ENCODE data around the gene APOM. TPM values are rescaled to one million over a fixed set of nuclear protein-coding genes. Genes with fewer than 3 reads are reported as not detected.

Gene APOM
- total RNA-seq, 2 experiments from 2014 or later: 3.9 to 4.5 TPM

GRCh38 chr6:31634131-31634530 lies 21.6 kb upstream of the APOM start:
- CTCF ChIA-PET: interaction anchor here (1.0 to 1.5 kb wide), 2 partner anchors 17 to 83 kb away, joined by 3 to 4 read pairs; no protein-coding TSS in a partner anchor
- H3K9me3 Mint-ChIP-seq: no peaks in the 10 kb centered on the region
- peaks cover 63% of the 10 kb centered on the region for H3K36me3 Mint-ChIP-seq (ENCODE audit: low read depth)
- H3K27me3 Mint-ChIP-seq: no peaks in the 10 kb centered on the region
- POLR2A ChIA-PET: interaction anchor here (1.2 kb wide), 1 partner anchor 29 kb away, joined by 4 read pairs; no protein-coding TSS in a partner anchor
- H3K4me3 Mint-ChIP-seq: no peak overlapping the region
- no peak for DNase-seq
- peaks cover 1% of the 10 kb centered on the region for H3K4me1 Mint-ChIP-seq
- H3K27ac Mint-ChIP-seq: no peak overlapping the region

GRCh38 chr6:31634969-31635575 lies 20.6 kb upstream of the APOM start:
- no peak overlapping the region for H3K27ac Mint-ChIP-seq
- DNase-seq: no peak
- H3K9me3 Mint-ChIP-seq: no peaks in the 10 kb centered on the region

GRCh38 chr6:31636698-31637596 lies 18.7 kb upstream of the APOM start:
- Mint-ChIP-seq H3K9me3 (no peaks in the 10 kb centered on the region), H3K27me3 (no peaks in the 10 kb centered on the region), H3K36me3 (ENCODE audit: low read depth) (peaks cover 61% of the 10 kb centered on the region), H3K27ac (peak overlapping the region; percentile 62), H3K4me1 (peaks cover 4% of the 10 kb centered on the region), H3K4me3 (no peak overlapping the region)
- POLR2A ChIA-PET: no interaction called here
- DNase-seq: no peak
- CTCF ChIA-PET: interaction anchor here (0.6 to 1.5 kb wide), 4 partner anchors 11 to 17 kb away, joined by 3 to 6 read pairs (median 5); no protein-coding TSS in a partner anchor

More at GRCh38 chr6:31634969-31635575, 20.6 kb upstream of the APOM start:
- ChIA-PET CTCF (interaction anchor here (0.5 to 1.5 kb wide), 5 partner anchors 13 to 161 kb away, joined by 3 to 6 read pairs (median 3); no protein-coding TSS in a partner anchor), POLR2A (interaction anchor here (1.2 kb wide), 1 partner anchor 28 kb away, joined by 4 read pairs; no protein-coding TSS in a partner anchor)
- Mint-ChIP-seq H3K36me3 (ENCODE audit: low read depth) (peaks cover 60% of the 10 kb centered on the region), H3K4me1 (peaks cover 4% of the 10 kb centered on the region), H3K4me3 (no peak overlapping the region), H3K27me3 (no peaks in the 10 kb centered on the region)

GRCh38 chr6:31639043-31639442 lies 16.7 kb upstream of the APOM start:
- POLR2A ChIA-PET: no interaction called here
- H3K4me3 Mint-ChIP-seq: no peak overlapping the region
- H3K27me3 Mint-ChIP-seq: no peaks in the 10 kb centered on the region
- peaks cover 54% of the 10 kb centered on the region for H3K36me3 Mint-ChIP-seq (ENCODE audit: low read depth)
- H3K9me3 Mint-ChIP-seq: no peaks in the 10 kb centered on the region
- no peak for DNase-seq
- peaks cover 4% of the 10 kb centered on the region for H3K4me1 Mint-ChIP-seq
- CTCF ChIA-PET: interaction anchor here (1.0 to 1.2 kb wide), 3 partner anchors 9 to 59 kb away, joined by 3 read pairs; no protein-coding TSS in a partner anchor
- H3K27ac Mint-ChIP-seq: no peak overlapping the region

- CTCF ChIA-PET: interaction anchor here (0.7 to 1.2 kb wide), 3 partner anchors 14 to 241 kb away, joined by 3 read pairs; no protein-coding TSS in a partner anchor
- no peaks in the 10 kb centered on the region for H3K9me3 Mint-ChIP-seq
- peaks cover 4% of the 10 kb centered on the region for H3K4me1 Mint-ChIP-seq
- peaks cover 51% of the 10 kb centered on the region for H3K36me3 Mint-ChIP-seq (ENCODE audit: low read depth)
- no peak overlapping the region for H3K4me3 Mint-ChIP-seq
- POLR2A ChIA-PET: no interaction called here
- no peak overlapping the region for H3K27ac Mint-ChIP-seq
- no peak for DNase-seq
- H3K27me3 Mint-ChIP-seq: no peaks in the 10 kb centered on the region
Measured at GRCh38 chr6:31639449-31639861, 16.2 kb upstream of the APOM start.

- peak overlapping the region; percentile 67 for H3K27ac Mint-ChIP-seq
- H3K9me3 Mint-ChIP-seq: no peaks in the 10 kb centered on the region
- peaks cover 54% of the 10 kb centered on the region for H3K36me3 Mint-ChIP-seq (ENCODE audit: low read depth)
- H3K27me3 Mint-ChIP-seq: no peaks in the 10 kb centered on the region
- CTCF ChIA-PET: interaction anchor here (0.6 to 1.0 kb wide), 2 partner anchors 12 to 18 kb away, joined by 3 read pairs; no protein-coding TSS in a partner anchor
- peaks cover 5% of the 10 kb centered on the region for H3K4me1 Mint-ChIP-seq
- POLR2A ChIA-PET: no interaction called here
- H3K4me3 Mint-ChIP-seq: no peak overlapping the region
- no peak for DNase-seq
Measured at GRCh38 chr6:31640612-31641011, 15.1 kb upstream of the APOM start.

- peaks cover 52% of the 10 kb centered on the region for H3K36me3 Mint-ChIP-seq (ENCODE audit: low read depth)
- peaks cover 4% of the 10 kb centered on the region for H3K4me1 Mint-ChIP-seq
- H3K9me3 Mint-ChIP-seq: no peaks in the 10 kb centered on the region
- H3K27me3 Mint-ChIP-seq: no peaks in the 10 kb centered on the region
- CTCF ChIA-PET: interaction anchor here (1.5 kb wide), 1 partner anchor 16 kb away, joined by 4 read pairs; no protein-coding TSS in a partner anchor
- H3K27ac Mint-ChIP-seq: no peak overlapping the region
- POLR2A ChIA-PET: no interaction called here
- no peak for DNase-seq
- no peak overlapping the region for H3K4me3 Mint-ChIP-seq
Measured at GRCh38 chr6:31641370-31641769, 14.3 kb upstream of the APOM start.

- ChIA-PET CTCF (interaction anchor here (0.6 to 0.7 kb wide), 3 partner anchors 19 to 1195 kb away, joined by 3 read pairs; partner anchors contain the start of gene TAP2), POLR2A (no interaction called here)
Measured at GRCh38 chr6:31642798-31643570, 12.7 kb upstream of the APOM start.

GRCh38 chr6:31643818-31644454 lies 11.8 kb upstream of the APOM start:
- POLR2A ChIA-PET: no interaction called here
- Mint-ChIP-seq H3K27ac (no peak overlapping the region), H3K9me3 (no peaks in the 10 kb centered on the region), H3K4me1 (peaks cover 7% of the 10 kb centered on the region), H3K4me3 (no peak overlapping the region), H3K27me3 (no peaks in the 10 kb centered on the region), H3K36me3 (ENCODE audit: low read depth) (peaks cover 55% of the 10 kb centered on the region)
- DNase-seq: no peak
- CTCF ChIA-PET: interaction anchor here (0.7 to 1.4 kb wide), 2 partner anchors 27 to 1194 kb away, joined by 3 read pairs; partner anchors contain the start of gene TAP2

More at GRCh38 chr6:31642798-31643570, 12.7 kb upstream of the APOM start:
- DNase-seq: no peak
- peaks cover 54% of the 10 kb centered on the region for H3K36me3 Mint-ChIP-seq (ENCODE audit: low read depth)
- H3K4me1 Mint-ChIP-seq: peaks cover 4% of the 10 kb centered on the region
- no peaks in the 10 kb centered on the region for H3K9me3 Mint-ChIP-seq
- H3K27ac Mint-ChIP-seq: no peak overlapping the region
- no peak overlapping the region for H3K4me3 Mint-ChIP-seq
- H3K27me3 Mint-ChIP-seq: no peaks in the 10 kb centered on the region

- no peak for DNase-seq
- ChIA-PET POLR2A (no interaction called here), CTCF (interaction anchor here (1.2 to 1.4 kb wide), 2 partner anchors 18 to 28 kb away, joined by 3 read pairs; no protein-coding TSS in a partner anchor)
- peaks cover 14% of the 10 kb centered on the region for H3K4me1 Mint-ChIP-seq
- H3K9me3 Mint-ChIP-seq: no peaks in the 10 kb centered on the region
- H3K4me3 Mint-ChIP-seq: no peak overlapping the region
- no peak overlapping the region for H3K27ac Mint-ChIP-seq
- no peaks in the 10 kb centered on the region for H3K27me3 Mint-ChIP-seq
- peaks cover 57% of the 10 kb centered on the region for H3K36me3 Mint-ChIP-seq (ENCODE audit: low read depth)
Measured at GRCh38 chr6:31645325-31645724, 10.4 kb upstream of the APOM start.

GRCh38 chr6:31651602-31652191 lies 4.0 kb upstream of the APOM start:
- ChIA-PET POLR2A (interaction anchor here (0.7 to 1.8 kb wide), 3 partner anchors 9 to 30 kb away, joined by 3 to 6 read pairs (median 3); partner anchors contain the start of genes C6orf47 and GPANK1), CTCF (interaction anchor here (0.6 to 5.4 kb wide), 9 partner anchors 11 to 1270 kb away, joined by 3 to 32 read pairs (median 4); partner anchors contain the start of gene GPANK1)
- no peaks in the 10 kb centered on the region for H3K9me3 Mint-ChIP-seq
- no peak for DNase-seq
- peak overlapping the region; percentile 95 for H3K4me3 Mint-ChIP-seq
- peak overlapping the region; percentile 100 for H3K27ac Mint-ChIP-seq
- H3K36me3 Mint-ChIP-seq (ENCODE audit: low read depth): peaks cover 41% of the 10 kb centered on the region
- H3K4me1 Mint-ChIP-seq: peaks cover 49% of the 10 kb centered on the region
- H3K27me3 Mint-ChIP-seq: no peaks in the 10 kb centered on the region
